ENCODE measurements around the gene DDX31.

DNA sequence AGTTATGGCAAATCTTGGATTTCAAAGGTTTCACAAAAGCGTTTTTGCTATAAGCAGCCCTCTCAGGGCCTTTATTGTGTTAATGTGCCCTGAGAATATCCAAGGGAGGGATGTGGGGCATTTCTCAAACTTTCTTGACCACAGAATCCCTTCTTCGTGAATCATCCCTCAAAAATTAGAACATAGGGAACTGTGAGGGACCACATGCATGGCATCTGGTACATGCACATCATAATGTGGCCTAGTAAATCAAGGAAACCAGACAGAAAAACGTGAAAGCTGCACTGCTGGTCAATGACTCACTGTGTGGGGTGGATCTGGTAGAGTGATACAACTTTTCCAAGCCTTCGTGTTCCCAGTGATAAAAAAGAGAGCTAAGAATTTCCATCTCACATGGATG lies 22.4 kb downstream of the DDX31 start:
- TF ChIP-seq, protein P1, sequence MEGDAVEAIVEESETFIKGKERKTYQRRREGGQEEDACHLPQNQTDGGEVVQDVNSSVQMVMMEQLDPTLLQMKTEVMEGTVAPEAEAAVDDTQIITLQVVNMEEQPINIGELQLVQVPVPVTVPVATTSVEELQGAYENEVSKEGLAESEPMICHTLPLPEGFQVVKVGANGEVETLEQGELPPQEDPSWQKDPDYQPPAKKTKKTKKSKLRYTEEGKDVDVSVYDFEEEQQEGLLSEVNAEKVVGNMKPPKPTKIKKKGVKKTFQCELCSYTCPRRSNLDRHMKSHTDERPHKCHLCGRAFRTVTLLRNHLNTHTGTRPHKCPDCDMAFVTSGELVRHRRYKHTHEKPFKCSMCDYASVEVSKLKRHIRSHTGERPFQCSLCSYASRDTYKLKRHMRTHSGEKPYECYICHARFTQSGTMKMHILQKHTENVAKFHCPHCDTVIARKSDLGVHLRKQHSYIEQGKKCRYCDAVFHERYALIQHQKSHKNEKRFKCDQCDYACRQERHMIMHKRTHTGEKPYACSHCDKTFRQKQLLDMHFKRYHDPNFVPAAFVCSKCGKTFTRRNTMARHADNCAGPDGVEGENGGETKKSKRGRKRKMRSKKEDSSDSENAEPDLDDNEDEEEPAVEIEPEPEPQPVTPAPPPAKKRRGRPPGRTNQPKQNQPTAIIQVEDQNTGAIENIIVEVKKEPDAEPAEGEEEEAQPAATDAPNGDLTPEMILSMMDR (IDR thresholded peaks at IDR 0.05): no peak
- TF ChIP-seq EZH2 (IDR thresholded peaks at IDR 0.05; ENCODE audit: borderline replicate concordance, insufficient read depth, low read depth, low read length, poor library complexity, severe bottlenecking): no peak
